Gastrocnemius medialis (tissue), 4 donors: Measurements from ENCODE around the gene ITGA11.

Experiments
- POLR2A ChIP-seq, 2 donors: fragments of 450-650 bp; IDR thresholded peaks; one replicate each; pipeline ENCODE4 v1.6.1; 2017; ENCODE audit warnings: antibody characterized with exemption in 2 of 2, mild to moderate bottlenecking in 2 of 2, moderate library complexity in 2 of 2
- TF ChIP-seq, protein P1 (sequence below), 5 experiments: fragments of 450-650 bp in 3 of 5; fragments of 200-600 bp in 2 of 5; sonication (generic) in 2 of 5; IDR thresholded peaks in 4 of 5; conservative IDR thresholded peaks in 1 of 5; 1 replicate in 4 of 5; 2 replicates in 1 of 5; pipeline ENCODE4 v1.5.1; 2016 to 2019; ENCODE audit warnings: antibody characterized with exemption in 5 of 5, mild to moderate bottlenecking in 3 of 5, moderate library complexity in 3 of 5

DNA sequence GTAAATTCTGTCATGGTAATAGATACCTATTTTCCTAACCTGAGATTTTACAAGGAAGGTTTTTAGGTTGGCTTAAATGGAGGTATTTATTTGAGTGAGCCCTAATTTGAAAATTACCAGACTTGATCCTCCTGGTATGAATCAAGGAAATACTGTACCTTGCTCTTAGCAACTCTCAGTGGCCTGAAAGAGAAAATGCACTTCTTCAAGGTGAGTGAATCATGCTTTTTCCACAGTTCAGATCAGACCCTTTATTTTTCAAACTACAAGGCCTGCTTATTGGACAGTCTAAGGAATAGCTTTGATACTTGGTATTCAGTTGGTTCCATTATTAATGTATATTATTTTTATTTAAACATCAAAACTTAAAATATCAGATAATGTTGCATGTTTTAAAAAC lies 139.0 kb downstream of the ITGA11 start:
- no peak for TF ChIP-seq POLR2A (IDR thresholded peaks at IDR 0.05)
- TF ChIP-seq, protein P1, sequence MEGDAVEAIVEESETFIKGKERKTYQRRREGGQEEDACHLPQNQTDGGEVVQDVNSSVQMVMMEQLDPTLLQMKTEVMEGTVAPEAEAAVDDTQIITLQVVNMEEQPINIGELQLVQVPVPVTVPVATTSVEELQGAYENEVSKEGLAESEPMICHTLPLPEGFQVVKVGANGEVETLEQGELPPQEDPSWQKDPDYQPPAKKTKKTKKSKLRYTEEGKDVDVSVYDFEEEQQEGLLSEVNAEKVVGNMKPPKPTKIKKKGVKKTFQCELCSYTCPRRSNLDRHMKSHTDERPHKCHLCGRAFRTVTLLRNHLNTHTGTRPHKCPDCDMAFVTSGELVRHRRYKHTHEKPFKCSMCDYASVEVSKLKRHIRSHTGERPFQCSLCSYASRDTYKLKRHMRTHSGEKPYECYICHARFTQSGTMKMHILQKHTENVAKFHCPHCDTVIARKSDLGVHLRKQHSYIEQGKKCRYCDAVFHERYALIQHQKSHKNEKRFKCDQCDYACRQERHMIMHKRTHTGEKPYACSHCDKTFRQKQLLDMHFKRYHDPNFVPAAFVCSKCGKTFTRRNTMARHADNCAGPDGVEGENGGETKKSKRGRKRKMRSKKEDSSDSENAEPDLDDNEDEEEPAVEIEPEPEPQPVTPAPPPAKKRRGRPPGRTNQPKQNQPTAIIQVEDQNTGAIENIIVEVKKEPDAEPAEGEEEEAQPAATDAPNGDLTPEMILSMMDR (IDR thresholded peaks at IDR 0.05 in 4 of 5, conservative IDR thresholded peaks at IDR 0.05 in 1 of 5) = no peak
